HG03469 (cell line): ENCODE measurements around the gene KCNJ3.
"Not testable (repeated sequence)": the region's sequence is repeated elsewhere in the genome, so short reads cannot be mapped to it uniquely, and the experiment has no call there.

Experiments
- ATAC-seq: cut with Tn5 transposase; IDR thresholded peaks from one replicate; pipeline ENCODE4 v1.9.1; 2021; ENCODE audit warnings: mild to moderate bottlenecking, moderate library complexity, moderate number of reproducible peaks; ENCODE audit not compliant: unreplicated experiment

Gene KCNJ3

GRCh38 chr2:154836632-154837031 lies 138.1 kb downstream of the KCNJ3 start:
- ATAC-seq, result no peak

- no peak for ATAC-seq
Observed at GRCh38 chr2:154837035-154837434, 138.5 kb downstream of the KCNJ3 start.

GRCh38 chr2:154844513-154844912 lies 146.0 kb downstream of the KCNJ3 start:
- ATAC-seq, result no peak

- no peak for ATAC-seq
Observed at GRCh38 chr2:154846842-154847241, 148.3 kb downstream of the KCNJ3 start.

- no peak for ATAC-seq
Observed at GRCh38 chr2:154849482-154849881, 151.0 kb downstream of the KCNJ3 start.

GRCh38 chr2:154850532-154850931 lies 152.0 kb downstream of the KCNJ3 start:
- no peak for ATAC-seq

- no peak for ATAC-seq
Observed at GRCh38 chr2:154855138-154855537, 156.6 kb downstream of the KCNJ3 start.

GRCh38 chr2:154867151-154867550 lies 168.7 kb downstream of the KCNJ3 start:
- ATAC-seq, result not testable (repeated sequence)

- no peak for ATAC-seq
Observed at GRCh38 chr2:154875999-154876398, 177.5 kb downstream of the KCNJ3 start.

GRCh38 chr2:154882725-154883124 lies 184.2 kb downstream of the KCNJ3 start:
- no peak for ATAC-seq

GRCh38 chr2:154886316-154886715 lies 187.8 kb downstream of the KCNJ3 start:
- ATAC-seq, result no peak

- ATAC-seq, result no peak
Observed at GRCh38 chr2:154898269-154898668, 199.8 kb downstream of the KCNJ3 start.

- no peak for ATAC-seq
Observed at GRCh38 chr2:154901063-154901462, 202.6 kb downstream of the KCNJ3 start.
